OCI-LY3 (cell line): ENCODE data around the gene VSIG10L2.

Experiments used
- H2AFZ ChIP-seq: fragments of 200-600, 300-600 bp; shearing (Covaris generic); 2 replicates; pipeline ENCODE4 v1.6.0; 2014; ENCODE audit warnings: antibody characterized with exemption, low read depth, low read length
- H3K27ac ChIP-seq: fragments of 200-600, 300-600 bp; sonication (generic); 2 replicates; pipeline ENCODE4 v1.5.1; 2014; ENCODE audit warnings: mild to moderate bottlenecking, low read length, moderate library complexity, mixed read lengths
- H3K27me3 ChIP-seq: fragments of 200-600, 300-600 bp; sonication (generic); 2 replicates; pipeline ENCODE4 v1.6.1; 2014; ENCODE audit warnings: low read depth, low read length, mixed read lengths
- H3K36me3 ChIP-seq: fragments of 200-600, 300-600 bp; sonication (generic); replicated peaks from 2 replicates; pipeline ENCODE3; 2014; ENCODE audit warnings: low read depth, low read length, mixed read lengths
- H3K4me1 ChIP-seq: fragments of 300-600, 200-600 bp; sonication (generic); 2 replicates; pipeline ENCODE4 v1.6.1; 2014; ENCODE audit warnings: low read length, mixed read lengths
- H3K4me2 ChIP-seq: fragments of 200-600, 300-600 bp; sonication (generic); 2 replicates; pipeline ENCODE4 v1.6.1; 2014; ENCODE audit warnings: low read length, mixed read lengths
- H3K4me3 ChIP-seq: fragments of 300-600, 200-600 bp; sonication (generic); 2 replicates; pipeline ENCODE4 v1.5.1; 2014; ENCODE audit warnings: antibody characterized with exemption, mild to moderate bottlenecking, low read length, moderate library complexity
- H3K79me2 ChIP-seq: fragments of 300-600, 200-600 bp; shearing (Covaris generic); 2 replicates; pipeline ENCODE4 v1.6.1; 2014; ENCODE audit warnings: mild to moderate bottlenecking, low read length, mixed read lengths
- H3K9ac ChIP-seq: fragments of 300-600, 200-600 bp; shearing (Covaris generic); 2 replicates; pipeline ENCODE4 v1.6.0; 2014; ENCODE audit warnings: mild to moderate bottlenecking, low read length, moderate library complexity
- H3K9me3 ChIP-seq: fragments of 200-600, 300-600 bp; shearing (Covaris generic); 2 replicates; pipeline ENCODE4 v1.6.1; 2014; ENCODE audit warnings: low read length, mixed read lengths; ENCODE audit not compliant: insufficient read depth
- H4K20me1 ChIP-seq: fragments of 200-600, 300-600 bp; sonication (generic); 2 replicates; pipeline ENCODE4 v1.6.1; 2016; ENCODE audit warnings: low read length, mixed read lengths; ENCODE audit not compliant: insufficient read depth
- EZH2phosphoT487 ChIP-seq: fragments of 200-600 bp; shearing (Covaris generic); IDR thresholded peaks from 2 replicates; pipeline ENCODE4 v1.6.1; 2018; ENCODE audit warnings: antibody characterized with exemption, mixed run types, low read depth
- TF ChIP-seq, protein P1 (sequence below): fragments of 200-600, 300-600 bp; sonication (generic); IDR thresholded peaks from 2 replicates; pipeline ENCODE4 v1.5.1; 2014; ENCODE audit warnings: antibody characterized with exemption, low read length, low read depth

VSIG10L2 gene

DNA sequence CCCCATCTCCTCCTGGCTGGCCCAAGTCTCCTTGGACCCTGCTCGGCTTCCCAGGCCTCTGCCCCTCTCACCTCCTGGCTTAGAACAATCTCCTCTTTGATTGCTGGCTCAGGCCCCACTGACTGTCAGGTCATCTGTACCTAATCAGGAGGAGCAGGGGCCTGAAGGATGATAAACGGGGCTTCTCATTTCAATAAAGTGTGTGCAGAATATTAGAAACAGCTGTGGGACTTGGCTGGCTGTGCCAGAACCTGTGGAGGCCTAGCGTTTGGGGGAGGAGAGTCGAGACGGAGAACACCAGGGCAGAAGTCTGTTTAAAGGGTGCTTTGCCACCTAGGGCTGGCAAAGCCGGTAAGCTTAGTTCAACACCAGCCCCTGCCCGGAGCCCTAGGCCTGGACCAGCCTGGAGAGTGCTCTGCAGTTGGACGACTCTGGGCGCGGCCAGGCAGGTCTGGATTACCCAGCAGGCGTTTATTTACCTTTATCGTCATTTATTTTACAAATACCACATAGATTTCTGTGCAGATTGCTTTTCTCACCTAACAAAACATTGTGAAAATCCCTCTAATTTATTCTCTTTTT lies 10.1 kb upstream of the VSIG10L2 start:
- Histone ChIP-seq H3K36me3 (no peaks in the 10 kb centered on the region), H3K79me2 (no peaks in the 10 kb centered on the region), H4K20me1 (no peaks in the 10 kb centered on the region), H3K4me3 (no peak overlapping the region), H3K9ac (no peak overlapping the region), H3K9me3 (no peaks in the 10 kb centered on the region), H2AFZ (no peak overlapping the region), H3K27me3 (peaks cover 10% of the 10 kb centered on the region), H3K4me1 (peaks cover 3% of the 10 kb centered on the region), H3K4me2 (no peak overlapping the region), H3K27ac (no peak overlapping the region)
- TF ChIP-seq, protein P1, sequence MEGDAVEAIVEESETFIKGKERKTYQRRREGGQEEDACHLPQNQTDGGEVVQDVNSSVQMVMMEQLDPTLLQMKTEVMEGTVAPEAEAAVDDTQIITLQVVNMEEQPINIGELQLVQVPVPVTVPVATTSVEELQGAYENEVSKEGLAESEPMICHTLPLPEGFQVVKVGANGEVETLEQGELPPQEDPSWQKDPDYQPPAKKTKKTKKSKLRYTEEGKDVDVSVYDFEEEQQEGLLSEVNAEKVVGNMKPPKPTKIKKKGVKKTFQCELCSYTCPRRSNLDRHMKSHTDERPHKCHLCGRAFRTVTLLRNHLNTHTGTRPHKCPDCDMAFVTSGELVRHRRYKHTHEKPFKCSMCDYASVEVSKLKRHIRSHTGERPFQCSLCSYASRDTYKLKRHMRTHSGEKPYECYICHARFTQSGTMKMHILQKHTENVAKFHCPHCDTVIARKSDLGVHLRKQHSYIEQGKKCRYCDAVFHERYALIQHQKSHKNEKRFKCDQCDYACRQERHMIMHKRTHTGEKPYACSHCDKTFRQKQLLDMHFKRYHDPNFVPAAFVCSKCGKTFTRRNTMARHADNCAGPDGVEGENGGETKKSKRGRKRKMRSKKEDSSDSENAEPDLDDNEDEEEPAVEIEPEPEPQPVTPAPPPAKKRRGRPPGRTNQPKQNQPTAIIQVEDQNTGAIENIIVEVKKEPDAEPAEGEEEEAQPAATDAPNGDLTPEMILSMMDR: no peak
- no peak for TF ChIP-seq EZH2phosphoT487

GRCh38 chr11:125938418-125938817 lies 7.4 kb upstream of the VSIG10L2 start:
- Histone ChIP-seq H3K9ac (no peak overlapping the region), H3K27me3 (0 out of 2 replicates have a peak, but pooled peaks cover 1% of the 10 kb centered on the region), H3K36me3 (no peaks in the 10 kb centered on the region), H3K79me2 (no peaks in the 10 kb centered on the region), H3K9me3 (no peaks in the 10 kb centered on the region), H3K4me2 (no peak overlapping the region), H4K20me1 (no peaks in the 10 kb centered on the region), H3K27ac (no peak overlapping the region), H2AFZ (peak overlapping the region; percentile 82), H3K4me3 (no peak overlapping the region), H3K4me1 (no peaks in the 10 kb centered on the region)
- no peak for TF ChIP-seq EZH2phosphoT487
- TF ChIP-seq, protein P1: no peak

- Histone ChIP-seq H3K4me2 (no peak overlapping the region), H3K27ac (no peak overlapping the region), H3K4me1 (no peaks in the 10 kb centered on the region), H3K9me3 (no peaks in the 10 kb centered on the region), H3K36me3 (no peaks in the 10 kb centered on the region), H3K79me2 (no peaks in the 10 kb centered on the region), H4K20me1 (no peaks in the 10 kb centered on the region), H3K27me3 (no peaks in the 10 kb centered on the region), H3K9ac (no peak overlapping the region), H3K4me3 (no peak overlapping the region), H2AFZ (no peak overlapping the region)
- TF ChIP-seq EZH2phosphoT487: no peak
- TF ChIP-seq, protein P1: no peak
Observed at GRCh38 chr11:125939081-125939521, 6.7 kb upstream of the VSIG10L2 start.

- Histone ChIP-seq H3K79me2 (no peaks in the 10 kb centered on the region), H4K20me1 (no peaks in the 10 kb centered on the region), H2AFZ (no peak overlapping the region), H3K4me1 (no peaks in the 10 kb centered on the region), H3K4me2 (no peak overlapping the region), H3K27me3 (no peaks in the 10 kb centered on the region), H3K36me3 (no peaks in the 10 kb centered on the region), H3K9me3 (no peaks in the 10 kb centered on the region), H3K27ac (no peak overlapping the region), H3K9ac (no peak overlapping the region), H3K4me3 (no peak overlapping the region)
- TF ChIP-seq EZH2phosphoT487: no peak
- TF ChIP-seq, protein P1: no peak
Observed at GRCh38 chr11:125940145-125940544, 5.7 kb upstream of the VSIG10L2 start.
